Measurements from ENCODE around the gene WNT2B.

GRCh38 chr1:112507921-112508277, 866 bp upstream of the WNT2B start:
- TF ChIP-seq CTCF (IDR thresholded peaks at IDR 0.05) (no peak), POLR2A (IDR thresholded peaks at IDR 0.05) (no peak)
